Parathyroid adenoma (tissue), 2 donors: ENCODE measurements around the gene CABCOCO1.
"Not testable (repeated sequence)": the region's sequence is repeated elsewhere in the genome, so short reads cannot be mapped to it uniquely, and the experiment has no call there.

Experiments used
- H2AFZ ChIP-seq: fragments of 300-600 bp; sonication (generic); one replicate; pipeline ENCODE4 v1.7.0; 2017; ENCODE audit warnings: antibody characterized with exemption, mild to moderate bottlenecking
- H3K27ac ChIP-seq: fragments of 300-600 bp; sonication (generic); one replicate; pipeline ENCODE4 v1.7.0; 2017
- H3K27me3 ChIP-seq: fragments of 300-600 bp; sonication (generic); one replicate; pipeline ENCODE4 v1.7.0; 2017; ENCODE audit warnings: low read length; ENCODE audit not compliant: control insufficient read depth, insufficient read depth
- H3K36me3 ChIP-seq: fragments of 300-600 bp; sonication (generic); one replicate; pipeline ENCODE4 v1.7.0; 2017; ENCODE audit warnings: low read length; ENCODE audit not compliant: control insufficient read depth, insufficient read depth
- H3K4me1 ChIP-seq: fragments of 300-600 bp; sonication (generic); one replicate; pipeline ENCODE4 v1.7.0; 2017; ENCODE audit warnings: control low read depth
- H3K4me2 ChIP-seq: fragments of 300-600 bp; sonication (generic); one replicate; pipeline ENCODE4 v1.7.0; 2017; ENCODE audit warnings: low read length
- H3K4me3 ChIP-seq: fragments of 300-600 bp; sonication (generic); one replicate; pipeline ENCODE4 v1.7.0; 2017; ENCODE audit warnings: low read depth, low read length
- H3K79me2 ChIP-seq: fragments of 300-600 bp; sonication (generic); one replicate; pipeline ENCODE4 v1.7.0; 2017; ENCODE audit warnings: control low read depth
- H3K9ac ChIP-seq: fragments of 300-600 bp; sonication (generic); one replicate; pipeline ENCODE4 v1.7.0; 2017; ENCODE audit warnings: mild to moderate bottlenecking
- H3K9me3 ChIP-seq: fragments of 300-600 bp; sonication (generic); one replicate; pipeline ENCODE4 v1.7.0; 2017; ENCODE audit warnings: low read length; ENCODE audit not compliant: control insufficient read depth
- CTCF ChIP-seq: fragments of 300-600 bp; sonication (generic); IDR thresholded peaks from one replicate; pipeline ENCODE4 v1.7.0; 2017; ENCODE audit warnings: antibody characterized with exemption, mild to moderate bottlenecking
- donor health status: primary hyperparathyroidism.

CABCOCO1 gene

GRCh38 chr10:61701706-61702105, 39.0 kb downstream of the CABCOCO1 start:
- no peaks in the 10 kb centered on the region for H3K27me3 ChIP-seq
- H3K9me3 ChIP-seq, result no peaks in the 10 kb centered on the region
- no peak overlapping the region for H3K4me2 ChIP-seq
- no peak overlapping the region for H2AFZ ChIP-seq
- H3K4me3 ChIP-seq, result no peak overlapping the region
- H3K36me3 ChIP-seq, result no peaks in the 10 kb centered on the region
- no peaks in the 10 kb centered on the region for H3K4me1 ChIP-seq
- no peaks in the 10 kb centered on the region for H3K79me2 ChIP-seq
- no peak overlapping the region for H3K27ac ChIP-seq
- H3K9ac ChIP-seq, result no peak overlapping the region
- TF ChIP-seq CTCF, result no peak

DNA sequence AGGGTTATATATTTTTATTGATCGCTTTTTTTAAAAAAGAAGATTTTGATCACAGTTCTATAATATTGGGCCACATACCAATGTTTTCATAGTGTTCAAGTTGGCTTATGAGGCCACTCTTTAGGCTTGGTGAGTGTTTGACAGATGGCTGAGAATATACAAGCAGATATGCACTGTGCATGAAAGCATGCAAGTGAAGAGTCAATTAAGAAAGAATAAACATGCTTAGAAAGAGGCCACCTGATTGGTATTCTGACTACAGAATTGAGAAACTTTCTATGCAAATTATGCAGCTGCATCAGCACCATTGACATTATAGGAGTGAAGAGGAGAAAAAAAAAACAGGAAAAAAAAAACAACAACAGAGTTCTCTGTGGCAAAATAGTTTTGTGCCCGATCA, 39.9 kb downstream of the CABCOCO1 start:
- Histone ChIP-seq H2AFZ (no peak overlapping the region), H3K9me3 (no peaks in the 10 kb centered on the region), H3K4me3 (no peak overlapping the region), H3K4me2 (no peak overlapping the region), H3K4me1 (no peaks in the 10 kb centered on the region), H3K9ac (no peak overlapping the region), H3K27me3 (no peaks in the 10 kb centered on the region), H3K79me2 (no peaks in the 10 kb centered on the region), H3K36me3 (no peaks in the 10 kb centered on the region), H3K27ac (no peak overlapping the region)
- TF ChIP-seq CTCF, result no peak

DNA sequence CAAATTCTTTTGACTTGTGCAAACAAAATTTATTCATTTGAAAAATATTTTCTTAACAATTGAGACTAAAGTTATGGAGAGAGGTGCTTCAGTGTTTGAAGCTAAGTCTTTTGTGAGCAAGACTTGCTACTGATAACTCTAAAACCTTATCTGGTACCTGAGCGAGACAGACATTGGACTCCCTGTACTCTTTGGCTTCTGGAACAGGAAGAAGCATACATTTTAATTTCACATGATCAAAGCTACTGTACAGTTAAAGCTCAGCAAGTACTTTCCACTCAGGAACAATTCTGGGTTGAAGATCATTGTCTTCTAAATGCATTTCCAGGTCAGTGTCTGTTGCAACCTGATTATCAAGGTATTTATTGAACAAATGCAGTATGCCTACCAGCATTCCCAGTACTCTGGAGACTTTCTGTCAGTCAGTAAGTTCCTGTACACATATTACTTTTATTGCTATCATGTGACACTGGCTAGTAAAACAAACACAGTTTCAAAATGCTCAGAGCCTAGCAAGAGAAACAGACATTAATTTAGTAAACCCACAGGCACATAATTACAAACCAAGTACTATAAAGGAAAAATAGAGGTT, 42.4 kb downstream of the CABCOCO1 start:
- H3K36me3 ChIP-seq, result no peaks in the 10 kb centered on the region
- no peaks in the 10 kb centered on the region for H3K79me2 ChIP-seq
- H3K4me1 ChIP-seq, result no peaks in the 10 kb centered on the region
- H3K4me3 ChIP-seq, result no peak overlapping the region
- no peaks in the 10 kb centered on the region for H3K9me3 ChIP-seq
- no peak overlapping the region for H3K27ac ChIP-seq
- H3K4me2 ChIP-seq, result no peak overlapping the region
- H3K9ac ChIP-seq, result no peak overlapping the region
- H3K27me3 ChIP-seq, result no peaks in the 10 kb centered on the region
- TF ChIP-seq CTCF, result no peak
- H2AFZ ChIP-seq, result no peak overlapping the region

GRCh38 chr10:61708846-61709245, 46.1 kb downstream of the CABCOCO1 start:
- TF ChIP-seq CTCF, result no peak
- Histone ChIP-seq H3K27ac (no peak overlapping the region), H3K27me3 (no peaks in the 10 kb centered on the region), H3K4me3 (no peak overlapping the region), H3K9me3 (no peaks in the 10 kb centered on the region), H3K79me2 (no peaks in the 10 kb centered on the region), H3K9ac (no peak overlapping the region), H3K4me2 (no peak overlapping the region), H3K4me1 (no peaks in the 10 kb centered on the region), H2AFZ (no peak overlapping the region), H3K36me3 (no peaks in the 10 kb centered on the region)

DNA sequence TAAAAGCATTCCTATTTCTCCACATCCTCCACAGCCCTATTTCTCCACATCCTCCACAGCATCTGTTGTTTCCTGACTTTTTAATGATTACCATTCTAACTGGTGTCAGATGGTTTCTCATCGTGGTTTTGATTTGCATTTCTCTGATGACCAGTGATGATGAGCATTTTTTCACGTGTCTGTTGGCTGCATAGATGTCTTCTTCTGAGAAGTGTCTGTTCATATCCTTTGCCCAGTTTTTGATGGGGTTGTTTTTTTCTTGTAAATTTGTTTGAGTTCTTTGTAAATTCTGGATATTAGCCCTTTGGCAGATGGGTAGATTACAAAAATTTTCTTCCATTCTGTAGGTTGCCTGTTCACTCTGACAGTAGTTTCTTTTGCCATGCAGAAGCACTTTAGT, 49.4 kb downstream of the CABCOCO1 start:
- not testable (repeated sequence) for H3K79me2 ChIP-seq, H3K27me3 ChIP-seq, H2AFZ ChIP-seq, H3K36me3 ChIP-seq, H3K27ac ChIP-seq, H3K4me3 ChIP-seq, H3K4me2 ChIP-seq, H3K9ac ChIP-seq, H3K9me3 ChIP-seq, H3K4me1 ChIP-seq

DNA sequence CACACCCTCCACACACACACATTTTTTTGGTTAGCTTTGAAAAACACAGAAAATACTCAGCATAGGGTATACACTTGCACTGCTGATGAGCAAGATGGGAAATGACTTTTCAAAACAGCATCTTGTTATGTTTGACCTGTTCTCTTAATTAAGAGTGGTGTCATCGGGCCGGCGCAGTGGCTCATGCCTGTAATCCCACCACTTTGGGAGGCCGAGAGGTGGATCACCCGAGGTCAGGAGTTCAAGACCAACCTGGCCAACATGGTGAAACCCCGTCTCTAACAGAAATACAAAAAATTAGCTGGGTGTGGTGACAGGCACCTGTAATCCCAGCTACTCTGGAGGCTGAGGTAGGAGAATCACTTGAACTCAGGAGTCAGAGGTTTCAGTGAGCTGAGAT, 56.7 kb downstream of the CABCOCO1 start:
- not testable (repeated sequence) for H3K4me2 ChIP-seq, H3K4me1 ChIP-seq, H3K79me2 ChIP-seq, H3K27ac ChIP-seq, H2AFZ ChIP-seq, H3K36me3 ChIP-seq, H3K27me3 ChIP-seq, H3K4me3 ChIP-seq, H3K9ac ChIP-seq, H3K9me3 ChIP-seq
